ENCODE results near the gene SLC7A6OS. TPM values are rescaled to one million over a fixed set of nuclear protein-coding genes. Genes with fewer than 3 reads are reported as not detected.

The SLC7A6OS gene
- polyA plus RNA-seq, 6 donors from 2014 or later = 14.0 to 26.1 (median 17.7) TPM

GRCh38 chr16:68276223-68276622 is 34.5 kb downstream of the SLC7A6OS start:
- Mint-ChIP-seq H3K36me3 (peaks cover 7 to 8% of the 10 kb centered on the region in 2 donors), H3K4me1 (peaks cover 38 to 62% (median 51%) of the 10 kb centered on the region in 3 donors)

GRCh38 chr16:68275611-68276191 is 35.0 kb downstream of the SLC7A6OS start:
- peak; percentile 72 to 81 for ATAC-seq (ENCODE audit: low read depth in 2 of 2)
- Mint-ChIP-seq H3K27ac (peak overlapping the region; percentile 4 to 91 (median 72)), H3K27me3 (no peaks in the 10 kb centered on the region), H3K4me1 (peaks cover 33 to 63% (median 48%) of the 10 kb centered on the region in 3 donors), H3K36me3 (peaks cover 5 to 7% of the 10 kb centered on the region in 2 donors), H3K9me3 (no peaks in the 10 kb centered on the region), H3K4me3 (peak overlapping the region in 7 of 8 donors; percentile 37 to 73 (median 54))
- no peak for DNase-seq

More at GRCh38 chr16:68276223-68276622, 34.5 kb downstream of the SLC7A6OS start:
- no peak for ATAC-seq (ENCODE audit: low read depth in 2 of 2)
- no peak for DNase-seq
- Mint-ChIP-seq H3K9me3 (no peaks in the 10 kb centered on the region), H3K4me3 (peak overlapping the region in 5 of 8 donors; percentile 37 to 73 (median 48)), H3K27ac (peak overlapping the region in 5 of 6 donors; percentile 30 to 91 (median 78)), H3K27me3 (no peaks in the 10 kb centered on the region)

DNA sequence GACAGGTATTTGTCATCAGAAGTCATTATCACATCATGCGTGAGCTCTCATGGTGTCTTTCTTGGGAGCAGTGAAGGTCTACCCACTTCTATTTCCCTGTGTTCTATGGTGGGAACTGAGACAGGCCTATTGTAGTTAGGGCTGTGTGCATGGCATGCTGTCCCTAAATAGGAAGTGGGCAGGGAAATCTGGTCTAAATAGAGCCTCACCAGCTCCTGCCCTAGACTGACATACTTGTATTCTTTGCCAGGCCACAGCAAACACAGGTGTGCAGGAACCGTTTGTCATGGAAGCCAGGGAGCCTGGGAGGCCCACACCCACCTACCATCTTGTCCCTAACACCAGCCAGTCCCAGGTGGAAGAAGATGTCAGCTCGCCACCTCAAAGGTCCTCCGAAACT is 36.3 kb downstream of the SLC7A6OS start:
- ATAC-seq (ENCODE audit: low read depth in 2 of 2) (no peak), DNase-seq (no peak)
- Mint-ChIP-seq H3K4me3 (peak overlapping the region in 2 of 8 donors; percentile 16 to 19), H3K36me3 (peaks cover under 1 to 5% of the 10 kb centered on the region in 2 donors), H3K27ac (no peak overlapping the region), H3K9me3 (no peaks in the 10 kb centered on the region), H3K27me3 (no peaks in the 10 kb centered on the region), H3K4me1 (peaks cover 33 to 61% (median 49%) of the 10 kb centered on the region in 3 donors)

DNA sequence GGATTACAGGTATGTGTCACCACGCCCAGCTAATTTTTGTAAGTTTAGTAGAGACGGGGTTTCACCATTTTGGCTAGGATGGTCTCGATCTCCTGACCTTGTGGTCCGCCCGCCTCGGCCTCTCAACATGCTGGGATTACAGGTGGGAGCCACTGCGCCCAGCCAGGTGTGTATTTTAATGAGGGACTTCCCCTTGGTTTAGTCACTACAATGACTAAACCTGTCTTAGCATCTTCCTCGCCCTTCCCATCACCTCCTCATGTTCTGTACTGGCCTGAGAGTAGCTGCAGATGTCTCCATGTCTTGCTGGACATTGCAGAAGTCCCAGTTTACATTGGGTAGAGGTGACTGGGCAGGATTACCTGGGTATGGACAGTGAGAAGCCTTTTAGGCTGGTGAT is 36.9 kb downstream of the SLC7A6OS start:
- Mint-ChIP-seq H3K4me3 (peak overlapping the region in 4 of 8 donors; percentile 19 to 51 (median 28)), H3K36me3 (peaks cover 5 to 6% of the 10 kb centered on the region in 2 donors), H3K9me3 (no peaks in the 10 kb centered on the region), H3K27ac (peak overlapping the region in 2 of 6 donors; percentile 12 to 38), H3K4me1 (peaks cover 38 to 66% (median 55%) of the 10 kb centered on the region in 3 donors), H3K27me3 (no peaks in the 10 kb centered on the region)
- DNase-seq = no peak
- no peak for ATAC-seq (ENCODE audit: low read depth in 2 of 2)

DNA sequence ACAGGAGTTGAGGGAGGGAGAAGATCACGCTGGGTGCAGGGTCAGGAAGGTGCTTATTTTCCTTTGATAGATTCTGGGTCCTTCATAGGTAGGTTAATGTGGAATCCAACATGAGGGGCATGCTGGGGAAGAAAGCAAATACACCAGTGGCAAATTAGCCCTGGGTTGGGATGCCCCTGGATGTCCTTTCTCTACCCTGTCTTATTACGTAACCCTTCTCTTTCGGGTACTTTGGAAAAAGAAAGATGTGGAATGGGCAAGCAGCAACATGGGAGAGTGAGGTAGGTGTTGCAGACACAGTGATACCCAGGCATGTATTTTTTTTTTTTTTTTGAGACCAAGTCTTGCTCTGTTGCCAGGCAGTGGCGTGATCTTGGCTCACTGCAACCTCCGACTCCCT is 37.3 kb downstream of the SLC7A6OS start:
- Mint-ChIP-seq H3K4me1 (peaks cover 38 to 66% (median 55%) of the 10 kb centered on the region in 3 donors), H3K9me3 (no peaks in the 10 kb centered on the region), H3K27ac (peak overlapping the region in 5 of 6 donors; percentile 12 to 87 (median 48)), H3K4me3 (peak overlapping the region in 6 of 8 donors; percentile 5 to 82 (median 44)), H3K36me3 (peaks cover 5 to 6% of the 10 kb centered on the region in 2 donors), H3K27me3 (no peaks in the 10 kb centered on the region)
- no peak for ATAC-seq (ENCODE audit: low read depth in 2 of 2)
- DNase-seq = no peak

DNA sequence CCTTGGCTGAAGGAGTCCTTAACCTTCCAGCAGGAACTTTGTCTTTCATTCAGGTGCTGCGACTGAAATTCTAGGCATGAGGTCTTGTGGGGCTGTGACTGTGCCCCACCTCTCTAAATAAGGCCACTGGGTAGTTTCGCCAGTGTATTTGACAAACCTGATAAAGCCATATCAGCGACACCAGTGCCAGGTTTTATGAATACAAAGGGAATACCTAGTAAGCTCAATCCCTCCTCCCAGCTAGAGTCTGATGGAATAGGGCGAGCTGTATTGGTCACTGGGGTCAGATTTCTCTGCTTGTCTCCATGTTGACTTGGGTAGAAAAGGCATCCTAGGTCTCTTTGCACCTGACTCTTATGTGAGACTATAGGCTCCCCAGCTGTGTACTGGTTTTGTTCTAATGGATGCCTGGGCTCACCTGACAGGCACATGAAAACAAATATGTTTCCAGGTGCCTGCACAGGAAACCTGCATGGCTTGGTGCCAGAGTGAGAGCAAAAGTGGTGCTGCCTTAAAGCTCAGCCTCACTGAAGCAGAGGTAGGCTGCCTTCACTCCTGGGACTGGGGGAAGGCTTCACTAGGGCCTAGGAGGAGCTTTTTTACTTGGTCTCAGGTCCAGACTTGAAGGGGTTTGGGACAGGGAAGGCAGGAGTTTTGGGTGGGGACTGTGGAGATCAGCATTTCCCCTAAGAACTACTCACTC is 38.1 kb downstream of the SLC7A6OS start:
- H3K27me3 Mint-ChIP-seq = no peaks in the 10 kb centered on the region
- peaks cover 38 to 73% (median 60%) of the 10 kb centered on the region in 3 donors for H3K4me1 Mint-ChIP-seq
- H3K36me3 Mint-ChIP-seq = peaks cover 5 to 6% of the 10 kb centered on the region in 2 donors
- DNase-seq = no peak
- H3K9me3 Mint-ChIP-seq = no peaks in the 10 kb centered on the region
- peak overlapping the region in 5 of 8 donors; percentile 6 to 82 (median 33) for H3K4me3 Mint-ChIP-seq
- peak; percentile 39 to 45 for ATAC-seq (ENCODE audit: low read depth in 2 of 2)
- H3K27ac Mint-ChIP-seq = peak overlapping the region in 5 of 6 donors; percentile 12 to 87 (median 68)

DNA sequence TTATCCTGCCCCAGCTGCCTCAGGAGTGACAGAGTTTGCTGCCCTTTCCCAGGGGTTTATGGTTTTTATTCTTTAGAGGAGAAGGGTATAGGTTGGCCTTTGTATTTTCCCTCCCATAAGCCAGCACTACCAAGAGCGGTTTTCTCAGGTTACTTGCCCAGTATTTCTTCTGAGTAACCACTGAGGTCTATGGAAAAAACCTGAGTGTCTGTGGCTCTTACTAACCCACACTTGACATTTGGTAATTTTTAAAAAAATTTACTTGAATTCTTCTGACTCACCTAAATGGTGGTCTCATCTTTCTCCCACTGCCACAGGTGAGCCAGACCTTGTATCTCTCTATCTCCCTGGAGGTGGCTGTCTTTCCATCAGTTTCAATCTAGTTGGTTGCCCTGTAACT is 40.4 kb downstream of the SLC7A6OS start:
- H3K9me3 Mint-ChIP-seq = no peaks in the 10 kb centered on the region
- H3K27me3 Mint-ChIP-seq = no peaks in the 10 kb centered on the region
- H3K27ac Mint-ChIP-seq = peak overlapping the region in 3 of 6 donors; percentile 21 to 61 (median 29)
- H3K4me1 Mint-ChIP-seq = peaks cover 36 to 72% (median 64%) of the 10 kb centered on the region in 3 donors
- H3K4me3 Mint-ChIP-seq = peak overlapping the region in 1 of 8 donors; percentile 10
- peaks cover 5 to 6% of the 10 kb centered on the region in 2 donors for H3K36me3 Mint-ChIP-seq
- no peak for DNase-seq
- ATAC-seq (ENCODE audit: low read depth in 2 of 2) = no peak

DNA sequence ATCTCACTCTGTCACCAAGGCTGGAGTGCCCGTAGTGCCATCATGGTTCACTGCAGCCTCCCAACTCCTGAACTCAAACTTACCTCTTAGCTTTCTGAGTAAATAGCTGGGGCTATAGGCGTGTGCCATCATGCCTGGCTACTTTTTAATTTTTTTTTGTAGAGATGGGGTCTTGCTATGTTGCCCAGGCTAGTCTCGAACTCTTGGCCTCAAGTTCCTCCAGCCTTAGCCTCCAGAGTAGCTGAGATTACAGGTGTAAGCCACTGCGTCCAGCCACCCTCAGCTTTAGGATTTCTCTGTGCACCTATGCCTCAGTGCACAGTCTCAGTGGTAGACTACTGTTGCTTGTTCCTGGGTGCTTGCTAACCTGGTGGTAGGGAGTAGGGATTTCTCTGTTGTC is 41.0 kb downstream of the SLC7A6OS start:
- DNase-seq (no peak), ATAC-seq (ENCODE audit: low read depth in 2 of 2) (no peak)
- peaks cover 5 to 6% of the 10 kb centered on the region in 2 donors for H3K36me3 Mint-ChIP-seq
- peaks cover 41 to 71% (median 64%) of the 10 kb centered on the region in 3 donors for H3K4me1 Mint-ChIP-seq
- no peak overlapping the region for H3K4me3 Mint-ChIP-seq
- no peaks in the 10 kb centered on the region for H3K9me3 Mint-ChIP-seq
- no peaks in the 10 kb centered on the region for H3K27me3 Mint-ChIP-seq
- peak overlapping the region in 4 of 6 donors; percentile 61 to 74 (median 65) for H3K27ac Mint-ChIP-seq

GRCh38 chr16:68267612-68268405 is 42.9 kb downstream of the SLC7A6OS start:
- H3K4me3 Mint-ChIP-seq = peak overlapping the region in 1 of 8 donors; percentile 30
- H3K36me3 Mint-ChIP-seq = peaks cover 0 to 6% of the 10 kb centered on the region in 2 donors
- no peaks in the 10 kb centered on the region for H3K9me3 Mint-ChIP-seq
- H3K27me3 Mint-ChIP-seq = no peaks in the 10 kb centered on the region
- H3K27ac Mint-ChIP-seq = peak overlapping the region in 3 of 6 donors; percentile 3 to 70 (median 47)
- DNase-seq = no peak
- ATAC-seq (ENCODE audit: low read depth in 2 of 2) = no peak
- H3K4me1 Mint-ChIP-seq = peaks cover 42 to 64% (median 60%) of the 10 kb centered on the region in 3 donors

GRCh38 chr16:68265078-68265920 is 45.4 kb downstream of the SLC7A6OS start:
- ATAC-seq (ENCODE audit: low read depth in 2 of 2) (peak; percentile 10 to 11), DNase-seq (no peak)
- no peaks in the 10 kb centered on the region for H3K27me3 Mint-ChIP-seq
- peak overlapping the region; percentile 96 to 99 (median 98) for H3K27ac Mint-ChIP-seq
- peaks cover 37 to 58% (median 58%) of the 10 kb centered on the region in 3 donors for H3K4me1 Mint-ChIP-seq
- H3K9me3 Mint-ChIP-seq = no peaks in the 10 kb centered on the region
- peaks cover 0 to 6% of the 10 kb centered on the region in 2 donors for H3K36me3 Mint-ChIP-seq
- H3K4me3 Mint-ChIP-seq = peak overlapping the region; percentile 88 to 99 (median 96)

GRCh38 chr16:68264128-68265077 is 46.3 kb downstream of the SLC7A6OS start, which contains the start of gene SLC7A6:
Gene SLC7A6, plus strand, starts transcription at chr16:68264526. Its CDS starts 10,201 bp downstream, at chr16:68274727.
- Mint-ChIP-seq H3K4me1 (peaks cover 33 to 57% (median 52%) of the 10 kb centered on the region in 3 donors), H3K9me3 (no peaks in the 10 kb centered on the region), H3K36me3 (peaks cover 0 to 5% of the 10 kb centered on the region in 2 donors), H3K4me3 (peak within 1 kb of the TSS; percentile 88 to 99 (median 96)), H3K27ac (peak within 1 kb of the TSS; percentile 97 to 99 (median 98)), H3K27me3 (no peaks in the 10 kb centered on the region)
- ATAC-seq (ENCODE audit: low read depth in 2 of 2) (peak; percentile 74 to 76), DNase-seq (peak; percentile 86)

Measured in naive B cell (primary cell).